ENCODE data around the gene SRGAP2B.
"Not testable (repeated sequence)": the region's sequence is repeated elsewhere in the genome, so short reads cannot be mapped to it uniquely, and the experiment has no call there.

DNA sequence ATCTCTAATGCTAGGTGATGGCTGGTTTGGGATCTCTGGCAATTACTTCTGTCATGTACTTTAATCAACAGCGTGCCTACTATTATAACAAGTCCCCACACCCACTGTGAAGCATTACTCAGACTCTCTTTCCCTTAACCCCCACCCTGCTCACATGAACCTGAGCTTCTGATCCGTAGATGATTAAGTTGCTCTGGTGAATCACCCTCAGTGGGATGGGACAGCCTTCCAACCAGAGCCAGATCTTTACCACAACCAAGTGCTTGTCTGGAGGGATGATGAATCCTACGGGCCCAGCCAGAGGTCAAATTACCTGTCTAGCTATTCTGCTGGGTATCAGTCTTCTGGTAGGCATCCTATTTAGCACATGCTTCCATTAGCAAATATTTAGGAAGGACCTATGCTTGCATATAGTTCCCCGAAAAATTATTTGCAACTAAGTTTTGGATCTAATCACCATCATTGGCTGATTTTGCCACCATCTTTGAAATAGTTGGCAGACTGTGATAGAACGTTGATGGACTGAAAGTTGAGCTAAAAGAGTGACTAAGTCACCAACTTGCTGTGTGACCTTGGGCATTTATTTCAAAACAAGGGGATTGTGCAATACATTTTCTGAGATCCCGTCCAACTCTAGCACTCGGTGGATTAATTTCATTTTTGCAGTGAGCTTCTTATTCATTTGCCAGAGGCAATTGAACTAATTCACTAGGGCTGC is 27.4 kb upstream of the SRGAP2B start:
- TF ChIP-seq EP300 (IDR thresholded peaks at IDR 0.05; ENCODE audit: borderline replicate concordance in 1 of 2, low read depth in 2 of 2, low read length in 2 of 2); CHD1 (IDR thresholded peaks at IDR 0.05; ENCODE audit: low read depth, low read length); YY1 (IDR thresholded peaks at IDR 0.05; ENCODE audit: low read depth, low read length); EZH2 (IDR thresholded peaks at IDR 0.05; ENCODE audit: low read depth, low read length, severe bottlenecking); CBX5 (IDR thresholded peaks at IDR 0.05; ENCODE audit: low read depth, low read length); GABPA (IDR thresholded peaks at IDR 0.05; ENCODE audit: borderline replicate concordance, insufficient read depth, low read length); SIN3A (conservative IDR thresholded peaks at IDR 0.05 in 1 of 2, IDR thresholded peaks at IDR 0.05 in 1 of 2; ENCODE audit: low read depth in 1 of 2, low read length in 2 of 2): not testable (repeated sequence)
- TF ChIP-seq, protein P1, sequence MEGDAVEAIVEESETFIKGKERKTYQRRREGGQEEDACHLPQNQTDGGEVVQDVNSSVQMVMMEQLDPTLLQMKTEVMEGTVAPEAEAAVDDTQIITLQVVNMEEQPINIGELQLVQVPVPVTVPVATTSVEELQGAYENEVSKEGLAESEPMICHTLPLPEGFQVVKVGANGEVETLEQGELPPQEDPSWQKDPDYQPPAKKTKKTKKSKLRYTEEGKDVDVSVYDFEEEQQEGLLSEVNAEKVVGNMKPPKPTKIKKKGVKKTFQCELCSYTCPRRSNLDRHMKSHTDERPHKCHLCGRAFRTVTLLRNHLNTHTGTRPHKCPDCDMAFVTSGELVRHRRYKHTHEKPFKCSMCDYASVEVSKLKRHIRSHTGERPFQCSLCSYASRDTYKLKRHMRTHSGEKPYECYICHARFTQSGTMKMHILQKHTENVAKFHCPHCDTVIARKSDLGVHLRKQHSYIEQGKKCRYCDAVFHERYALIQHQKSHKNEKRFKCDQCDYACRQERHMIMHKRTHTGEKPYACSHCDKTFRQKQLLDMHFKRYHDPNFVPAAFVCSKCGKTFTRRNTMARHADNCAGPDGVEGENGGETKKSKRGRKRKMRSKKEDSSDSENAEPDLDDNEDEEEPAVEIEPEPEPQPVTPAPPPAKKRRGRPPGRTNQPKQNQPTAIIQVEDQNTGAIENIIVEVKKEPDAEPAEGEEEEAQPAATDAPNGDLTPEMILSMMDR (IDR thresholded peaks at IDR 0.05; ENCODE audit: control extremely low read depth in 1 of 3, insufficient read depth in 1 of 3, low read depth in 1 of 3, low read length in 3 of 3), result not testable (repeated sequence)
